NCI-H774 (cell line): Measurements from ENCODE around the gene ZC3H7B.

Source experiments
- DNase-seq: peaks from one replicate; lab custom pipeline; 2025; lab: John Stamatoyannopoulos, UW

ZC3H7B gene

DNA sequence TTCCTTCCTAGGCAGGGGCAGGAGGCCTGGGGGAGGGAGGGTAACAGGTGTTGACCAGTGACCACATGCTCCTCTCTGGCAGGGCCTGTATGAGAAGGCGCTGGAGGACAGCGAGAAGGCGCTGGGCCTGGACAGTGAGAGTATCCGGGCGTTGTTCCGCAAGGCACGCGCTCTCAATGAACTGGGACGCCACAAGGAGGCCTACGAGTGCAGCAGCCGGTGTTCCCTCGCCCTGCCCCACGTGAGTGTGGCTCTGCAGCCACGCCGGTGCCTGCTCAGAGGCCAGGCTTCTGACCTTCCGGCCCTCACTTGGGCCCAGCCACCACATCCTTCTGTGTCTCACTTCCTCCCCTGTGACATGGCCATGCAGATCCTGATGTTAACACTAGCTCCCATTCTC lies 25.8 kb downstream of the ZC3H7B start:
- no peak for DNase-seq

DNA sequence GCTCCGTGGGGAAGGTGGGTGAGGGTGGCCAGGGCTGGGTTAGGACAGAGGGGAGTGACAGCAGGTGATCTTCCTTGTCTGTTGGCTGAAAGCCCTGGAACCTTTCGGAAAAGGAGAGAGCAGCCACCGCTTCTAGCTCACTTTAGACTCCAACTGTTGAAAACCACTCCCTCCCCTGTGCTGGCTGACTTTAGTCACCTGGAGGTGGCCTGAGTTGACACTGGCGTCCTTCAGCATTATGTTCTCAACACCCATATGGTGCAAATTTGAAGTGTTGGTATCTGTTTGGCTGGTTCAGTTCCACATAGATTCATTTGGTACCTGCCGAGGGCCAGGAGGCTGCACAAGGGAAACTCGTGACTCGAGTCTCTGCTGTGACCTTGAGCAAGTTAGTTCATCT lies 28.8 kb downstream of the ZC3H7B start:
- DNase-seq: no peak

DNA sequence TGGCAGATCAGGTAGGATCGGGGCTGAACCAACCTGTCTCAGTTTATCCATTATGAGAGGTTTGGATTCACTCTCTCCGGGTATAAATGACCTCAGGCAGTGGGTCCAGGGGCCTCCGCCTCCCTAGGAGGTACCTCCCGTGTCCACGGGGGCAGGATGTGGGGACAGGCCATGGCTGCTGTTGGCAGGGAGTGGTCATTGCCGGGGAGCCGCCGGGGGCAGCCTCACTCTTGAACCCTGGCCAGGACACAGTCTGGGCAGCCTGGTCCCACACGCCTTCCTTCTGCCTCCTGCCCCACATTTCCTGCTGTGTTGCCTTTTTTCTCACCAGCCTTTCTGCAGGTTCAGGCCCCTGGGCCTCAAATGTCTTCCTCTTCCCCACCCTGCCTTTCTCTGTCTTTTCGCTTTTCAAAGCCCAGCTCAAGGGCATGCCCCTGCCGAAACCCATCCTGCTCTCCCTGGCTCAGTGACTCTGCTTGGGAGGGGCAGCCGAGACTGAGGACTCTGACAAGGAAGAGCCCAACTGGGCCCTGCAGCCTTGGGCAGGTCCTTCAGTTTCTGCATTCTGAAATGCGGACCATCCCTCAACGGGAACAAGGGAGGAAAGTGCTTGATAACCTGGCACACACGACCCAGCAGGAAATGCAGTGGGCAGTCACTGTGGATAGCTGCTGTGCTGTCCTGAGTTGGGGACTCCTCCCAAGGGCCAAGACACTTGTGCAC lies 31.1 kb downstream of the ZC3H7B start:
- no peak for DNase-seq

DNA sequence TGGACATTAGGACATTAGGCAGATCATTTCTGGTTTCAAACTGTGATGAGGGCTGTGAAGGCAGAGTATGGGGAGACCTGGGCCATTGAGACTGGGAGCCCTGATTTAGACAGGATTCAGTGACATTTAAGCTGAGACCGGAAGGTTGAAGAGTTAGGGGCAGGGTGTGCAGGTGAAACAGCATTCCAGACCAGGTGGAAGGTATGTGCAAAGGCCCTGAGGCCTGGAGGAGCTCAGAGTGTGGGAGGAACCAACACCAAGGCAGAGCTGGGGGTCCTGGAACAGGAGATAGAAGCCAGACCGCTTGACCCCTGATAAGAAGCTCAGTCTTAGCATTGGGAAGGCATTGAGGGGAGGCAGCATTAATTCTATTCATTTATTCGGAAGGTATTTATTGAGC lies 32.5 kb downstream of the ZC3H7B start:
- no peak for DNase-seq

DNA sequence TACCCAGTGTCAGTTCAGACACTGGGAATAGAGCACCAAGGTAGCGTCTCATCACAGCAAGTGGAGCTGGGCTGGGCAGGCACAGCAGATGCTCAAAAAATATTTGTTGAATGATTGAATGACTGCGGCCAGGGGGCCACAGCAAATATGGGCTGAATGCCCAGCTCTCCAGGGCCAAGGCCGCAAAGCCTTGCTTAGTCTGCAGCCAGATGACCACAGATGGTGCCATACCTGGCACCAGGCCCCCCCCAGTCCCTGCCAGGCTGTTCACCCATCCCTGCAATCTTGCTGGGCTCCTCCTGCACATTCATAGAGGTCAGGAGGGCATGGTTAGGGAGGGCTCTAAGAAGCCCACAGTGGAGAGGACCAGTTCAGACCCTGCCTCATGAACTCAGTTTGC lies 32.9 kb downstream of the ZC3H7B start:
- DNase-seq: no peak

DNA sequence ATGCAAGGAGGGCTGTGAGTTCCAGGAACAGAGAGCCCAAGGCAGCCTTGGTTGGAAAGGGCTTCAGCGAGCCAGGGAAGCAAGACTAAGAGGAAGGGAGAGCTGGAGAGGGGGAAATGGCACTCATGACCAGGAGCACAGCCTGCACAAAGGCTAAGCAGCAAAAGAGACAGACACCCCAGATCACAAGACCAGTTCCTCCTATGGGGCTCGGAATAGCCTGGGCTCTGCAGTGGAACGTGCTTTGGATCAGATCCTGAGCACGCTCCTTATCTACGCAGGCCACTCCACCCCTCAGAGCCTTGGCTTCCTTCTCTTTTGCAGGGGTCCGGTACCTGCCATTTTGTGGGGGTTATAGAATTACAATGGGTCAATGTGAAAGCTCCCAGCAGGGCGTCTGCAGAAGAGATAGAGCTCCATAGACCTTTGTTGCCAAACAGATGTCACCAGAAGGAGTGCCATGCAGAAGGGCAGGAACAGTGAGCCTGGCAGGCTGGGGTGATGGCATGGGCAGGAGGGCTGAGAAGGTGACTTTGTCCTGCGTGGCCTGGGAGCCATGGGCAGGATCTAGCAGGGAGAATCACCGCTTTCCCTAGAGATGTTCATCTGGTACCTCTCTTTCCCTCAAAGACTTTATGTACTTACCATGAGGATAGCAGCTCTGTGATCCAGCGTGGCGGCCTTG lies 33.8 kb downstream of the ZC3H7B start:
- no peak for DNase-seq

DNA sequence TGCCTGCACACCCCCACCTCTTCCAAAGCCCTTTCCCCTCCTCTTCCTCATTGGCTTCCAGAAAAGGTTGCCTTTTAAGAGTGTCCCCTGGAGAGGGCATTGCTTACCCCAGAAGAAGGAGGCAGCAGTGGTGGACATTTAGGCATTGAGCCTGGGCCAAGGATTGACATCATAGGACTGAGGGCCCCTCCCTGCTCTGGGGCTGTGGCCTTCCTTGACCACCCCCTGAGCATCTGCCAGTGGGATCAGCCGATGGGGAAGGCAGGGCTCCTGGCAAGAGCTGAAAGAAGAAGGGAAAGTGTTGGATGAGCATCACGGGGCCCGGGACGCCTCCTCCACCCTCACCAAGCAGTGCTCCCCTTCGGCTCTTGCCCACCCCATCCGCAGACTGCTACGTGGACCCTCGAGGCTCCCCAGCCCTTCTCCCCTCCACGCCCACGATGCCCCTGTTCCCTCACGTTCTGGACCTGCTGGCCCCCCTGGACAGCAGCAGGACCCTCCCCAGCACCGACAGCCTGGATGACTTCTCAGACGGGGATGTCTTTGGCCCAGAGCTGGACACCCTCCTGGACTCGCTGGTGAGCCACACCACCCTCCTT lies 37.4 kb downstream of the ZC3H7B start:
- DNase-seq: no peak

DNA sequence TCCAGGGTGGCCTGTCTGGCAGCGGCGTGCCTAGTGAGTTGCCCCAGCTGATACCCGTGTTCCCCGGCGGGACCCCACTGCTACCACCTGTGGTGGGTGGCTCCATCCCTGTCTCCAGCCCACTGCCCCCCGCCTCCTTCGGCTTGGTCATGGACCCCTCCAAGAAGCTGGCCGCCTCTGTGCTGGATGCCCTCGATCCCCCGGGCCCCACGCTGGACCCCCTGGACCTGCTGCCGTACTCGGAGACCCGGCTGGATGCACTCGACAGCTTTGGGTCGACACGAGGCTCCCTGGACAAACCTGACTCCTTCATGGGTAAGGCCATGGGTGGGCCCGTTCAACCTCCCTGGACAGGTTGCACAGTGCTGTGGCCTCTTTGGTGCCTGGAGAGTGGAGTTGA lies 38.5 kb downstream of the ZC3H7B start:
- DNase-seq: no peak

DNA sequence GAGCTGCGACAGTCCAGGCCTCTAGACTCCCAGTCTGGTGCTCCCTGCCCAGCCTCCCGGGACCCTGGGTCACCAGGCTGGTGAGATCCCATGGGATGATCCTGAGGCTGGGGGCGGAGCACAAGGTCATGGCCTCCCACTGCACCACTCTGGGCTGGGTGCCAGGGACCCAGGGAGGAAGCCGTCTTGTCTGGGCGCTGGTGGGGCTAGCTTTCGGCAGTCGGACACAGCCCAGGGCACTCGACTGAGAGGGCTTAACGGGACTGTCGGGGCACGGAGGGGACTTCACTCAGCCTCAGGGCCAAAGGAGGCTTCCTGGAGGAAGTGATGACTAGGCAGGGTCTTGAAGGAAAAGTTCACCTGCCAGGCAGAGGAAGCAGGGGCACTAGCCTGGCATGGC lies 39.0 kb downstream of the ZC3H7B start:
- DNase-seq: no peak

DNA sequence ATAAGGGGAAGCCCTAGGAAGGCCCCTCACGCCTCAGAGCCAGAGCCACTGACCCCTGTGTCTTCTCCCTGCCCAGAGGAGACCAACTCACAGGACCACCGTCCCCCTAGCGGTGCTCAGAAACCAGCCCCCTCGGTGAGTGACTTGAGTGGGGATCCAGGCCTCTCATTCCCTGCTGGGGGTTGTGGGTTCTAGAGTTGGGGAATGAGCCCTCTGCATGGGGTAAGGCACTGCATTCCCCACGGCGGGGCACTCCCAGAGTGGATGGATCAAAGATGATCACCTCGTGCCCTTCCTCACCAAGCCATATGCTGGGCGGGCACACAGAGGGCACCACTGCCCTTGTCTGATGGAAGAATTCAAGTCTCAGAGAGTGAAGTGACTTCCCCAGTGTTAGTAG lies 39.7 kb downstream of the ZC3H7B start:
- no peak for DNase-seq

GRCh38 chr22:41341990-41342389 lies 40.7 kb downstream of the ZC3H7B start:
- DNase-seq: no peak

DNA sequence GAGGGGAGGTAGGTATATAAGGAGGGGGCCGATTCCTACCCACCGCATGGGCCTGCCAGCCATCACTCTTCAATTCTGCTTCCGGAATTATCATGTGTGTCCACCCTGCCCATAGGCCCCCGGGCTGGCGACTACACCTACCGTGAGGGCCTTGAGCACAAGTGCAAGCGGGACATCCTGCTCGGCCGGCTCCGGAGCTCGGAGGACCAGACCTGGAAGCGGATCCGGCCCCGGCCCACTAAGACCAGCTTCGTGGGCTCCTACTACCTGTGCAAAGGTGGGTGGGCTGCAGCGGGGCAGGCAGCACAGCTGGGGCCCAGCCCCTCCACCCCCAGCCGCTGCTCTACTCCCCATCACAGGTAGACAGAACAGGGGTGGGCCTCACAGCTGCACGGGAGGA lies 42.0 kb downstream of the ZC3H7B start:
- no peak for DNase-seq

DNA sequence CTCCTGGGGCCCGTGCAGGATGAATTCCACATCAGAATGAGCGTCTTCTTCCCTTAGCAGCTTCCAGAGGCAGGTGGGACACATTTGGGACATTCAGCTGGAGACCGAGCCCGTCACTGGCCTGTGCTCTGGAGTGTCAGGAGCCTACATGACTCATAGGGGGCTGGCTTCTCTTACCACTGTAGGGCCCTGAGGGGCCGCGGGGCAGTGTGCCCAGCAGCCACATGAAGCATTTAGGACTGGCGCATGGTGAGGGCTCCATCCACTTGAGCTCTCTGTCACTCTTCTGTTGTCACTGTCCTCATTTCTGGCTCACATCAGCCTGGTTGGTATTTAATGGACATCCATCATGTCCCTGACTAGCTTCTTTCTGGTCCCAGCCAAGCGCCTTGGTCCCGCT lies 42.4 kb downstream of the ZC3H7B start:
- DNase-seq: no peak

DNA sequence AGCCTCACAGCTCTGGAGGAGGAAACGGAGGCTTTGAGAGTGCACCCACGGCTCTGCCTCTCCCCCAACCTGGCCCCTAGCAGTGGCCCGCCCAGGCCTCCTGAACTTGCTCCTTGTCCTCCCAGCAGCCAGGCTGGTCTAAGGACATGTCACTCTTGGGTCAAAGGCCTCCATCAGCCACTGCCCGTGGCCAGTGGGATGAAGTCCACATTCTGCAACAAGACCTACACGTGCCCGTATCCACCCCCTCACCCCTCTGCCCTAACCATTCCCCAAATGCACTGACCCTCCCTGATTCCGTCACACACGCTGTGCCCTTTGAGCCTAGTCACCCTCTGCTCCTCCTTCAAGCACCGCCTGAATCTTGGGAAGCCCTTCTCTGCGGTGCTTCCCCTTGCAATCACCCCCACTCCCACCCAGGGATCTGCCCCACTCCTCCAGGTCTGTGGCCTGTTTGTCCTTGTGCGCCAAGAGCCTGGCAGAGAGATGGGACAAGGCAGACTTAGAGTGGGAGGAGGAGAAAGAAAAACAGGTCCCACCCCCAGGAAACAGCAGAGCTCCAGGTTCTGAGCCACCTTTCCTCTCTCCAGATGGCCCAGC lies 43.0 kb downstream of the ZC3H7B start:
- DNase-seq: no peak

GRCh38 chr22:41345807-41346335 lies 44.5 kb downstream of the ZC3H7B start:
- no peak for DNase-seq

- no peak for DNase-seq
Measured at GRCh38 chr22:41347066-41347859, 45.9 kb downstream of the ZC3H7B start.

- DNase-seq: no peak
Measured at GRCh38 chr22:41348964-41349484, 47.7 kb downstream of the ZC3H7B start.

- no peak for DNase-seq
Measured at GRCh38 chr22:41350087-41350486, 48.8 kb downstream of the ZC3H7B start.

- DNase-seq: no peak
Measured at GRCh38 chr22:41351011-41351410, 49.7 kb downstream of the ZC3H7B start.

- DNase-seq: no peak
Measured at GRCh38 chr22:41352058-41352457, 50.7 kb downstream of the ZC3H7B start.

DNA sequence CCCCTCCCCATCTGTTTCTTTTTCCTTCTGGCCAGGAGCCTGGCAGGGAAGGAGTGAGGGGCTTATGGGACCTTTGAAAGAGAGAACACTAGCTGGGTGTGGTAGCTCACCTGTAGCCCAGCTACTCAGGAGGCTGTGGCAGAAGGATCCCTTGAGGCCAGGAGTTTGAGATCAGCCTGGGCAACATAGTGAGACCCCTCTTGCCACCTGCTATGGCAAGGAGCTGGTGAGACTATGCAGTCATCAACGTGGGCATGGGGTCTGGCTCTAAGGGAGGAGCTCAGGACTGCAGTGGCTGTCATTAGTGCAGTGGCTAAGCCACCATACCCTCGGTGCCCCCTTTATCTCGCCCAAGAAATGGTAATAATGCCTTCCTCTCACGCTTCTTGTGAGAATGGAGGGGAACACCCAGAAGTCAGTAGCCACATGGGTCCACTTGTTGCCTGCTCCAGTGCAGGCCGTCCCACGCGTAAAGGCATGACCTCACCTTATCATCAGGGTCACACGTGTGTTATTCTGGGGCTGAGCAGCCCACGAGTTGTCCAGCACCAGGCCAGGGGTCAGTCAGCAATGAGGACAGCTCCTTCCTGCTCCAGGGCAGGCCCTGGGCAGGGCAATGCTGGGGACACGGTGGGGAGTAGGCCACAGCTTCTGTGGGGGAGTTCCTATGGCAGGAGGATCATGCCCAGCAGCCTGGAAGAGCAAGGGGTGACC lies 52.7 kb downstream of the ZC3H7B start:
- DNase-seq: no peak
